GM12878 (cell line): Measurements from ENCODE around the gene TK2. TPM values are rescaled to one million over a fixed set of nuclear protein-coding genes. Genes with fewer than 3 reads are reported as not detected.

Experiments
- ATAC-seq: fragments of 200-7000 bp; cut with Tn5 transposase; 3 replicates; pipeline ENCODE4 v1.9.1; 2020; ENCODE audit warnings: mild to moderate bottlenecking, moderate library complexity
- BruUV-seq: library from RNA; stranded (reverse); fragments of 400-500 nt; replicated peaks from 2 replicates; lab custom pipeline; 2021; lab: Mats Ljungman, UMichigan
- CTCF ChIA-PET: fragments of 300-600 bp; sonication (Branson Sonifier 250); formaldehyde crosslinking; extraction: SDS; loops from one replicate; lab custom pipeline; 2021; ENCODE audit warnings: inconsistent platforms; lab: Yijun Ruan, JAX
- POLR2A ChIA-PET: fragments of 350-600 bp; formaldehyde crosslinking; extraction: SDS; loops from one replicate; lab custom pipeline; 2021; ENCODE audit warnings: inconsistent platforms; lab: Charles Lee
- RAD21 ChIA-PET: fragments of 300-600 bp; sonication (Branson Sonifier 250); formaldehyde crosslinking; loops from one replicate; lab custom pipeline; 2023; ENCODE audit warnings: antibody characterized with exemption; ENCODE audit not compliant: unreplicated experiment; lab: Charles Lee
- SMC1A ChIA-PET: fragments of 300-600 bp; sonication (Branson Sonifier 250); formaldehyde crosslinking; loops from one replicate; lab custom pipeline; 2023; ENCODE audit not compliant: unreplicated experiment, uncharacterized antibody; lab: Charles Lee
- DNase-seq: peaks from one replicate; pipeline ENCODE4 v3.0.0-alpha.2; 2011; ENCODE audit warnings: low read depth, low spot score
- FAIRE-seq: peaks from 3 replicates; lab custom pipeline; 2011; peaks lifted over from hg19 to GRCh38; lab: Jason Lieb, UNC
- H2AFZ ChIP-seq: 2 replicates; pipeline ENCODE4 v1.6.0; 2011; ENCODE audit warnings: low read depth, low read length, control low read depth; ENCODE audit not compliant: control insufficient read depth
- H3K27ac ChIP-seq: 2 replicates; pipeline ENCODE4 v1.5.1; 2011; ENCODE audit warnings: control low read depth; ENCODE audit not compliant: control insufficient read depth, insufficient read depth
- H3K27me3 ChIP-seq, 2 experiments: replicated peaks in 1 of 2; 2 replicates each; pipeline versions ENCODE4 v1.6.0 to v1.6.1; 2011; ENCODE audit warnings: low read length in 1 of 2; ENCODE audit not compliant: control insufficient read depth in 2 of 2, insufficient read depth in 2 of 2
- H3K36me3 ChIP-seq, 2 experiments: 2 replicates each; pipeline ENCODE4 v1.5.1; 2011; ENCODE audit warnings: low read length in 1 of 2; ENCODE audit not compliant: control insufficient read depth in 2 of 2, insufficient read depth in 2 of 2
- H3K4me1 ChIP-seq: 2 replicates; pipeline ENCODE4 v1.6.1; 2011; ENCODE audit warnings: mild to moderate bottlenecking, low read length, moderate library complexity, mixed read lengths; ENCODE audit not compliant: control insufficient read depth, insufficient read depth
- H3K4me2 ChIP-seq: 2 replicates; pipeline ENCODE4 v1.6.0; 2011; ENCODE audit warnings: control low read depth; ENCODE audit not compliant: control insufficient read depth, insufficient read depth
- H3K4me3 ChIP-seq: fragments of 200-600 bp; sonication (generic); 2 replicates; pipeline ENCODE4 v1.5.1; 2016
- H3K79me2 ChIP-seq: 2 replicates; pipeline ENCODE4 v1.6.0; 2011; ENCODE audit warnings: low read length; ENCODE audit not compliant: control insufficient read depth, insufficient read depth
- H3K9ac ChIP-seq: 2 replicates; pipeline ENCODE4 v1.8.0; 2011; ENCODE audit warnings: low read length, control low read depth, mixed read lengths; ENCODE audit not compliant: control insufficient read depth, insufficient read depth
- H3K9me3 ChIP-seq: replicated peaks from 3 replicates; pipeline ENCODE4 v1.5.1; 2011; ENCODE audit warnings: mild to moderate bottlenecking, low read length; ENCODE audit not compliant: control insufficient read depth, insufficient read depth
- H4K20me1 ChIP-seq: 2 replicates; pipeline ENCODE4 v1.6.0; 2011; ENCODE audit not compliant: control insufficient read depth, insufficient read depth
- CREM ChIP-seq: IDR thresholded peaks from 2 replicates; pipeline ENCODE4 v1.6.1; 2014; ENCODE audit warnings: antibody characterized with exemption, low read depth
- EGR1 ChIP-seq, 2 experiments: IDR thresholded peaks; 1 replicate in 1 of 2; 2 replicates in 1 of 2; pipeline ENCODE4 v1.6.1; 2011 to 2012; ENCODE audit warnings: low read depth in 2 of 2, low read length in 2 of 2, borderline replicate concordance in 1 of 2, mild to moderate bottlenecking in 1 of 2, moderate library complexity in 1 of 2
- MTA3 ChIP-seq: IDR thresholded peaks from 2 replicates; pipeline ENCODE4 v1.6.1; 2012; ENCODE audit warnings: low read length, inconsistent platforms, borderline replicate concordance
- NR2C2 ChIP-seq: IDR thresholded peaks from 2 replicates; pipeline ENCODE4 v1.6.1; 2011; ENCODE audit warnings: borderline replicate concordance, low read depth; ENCODE audit not compliant: control insufficient read depth, insufficient read length
- NRF1 ChIP-seq: conservative IDR thresholded peaks from 2 replicates; pipeline ENCODE4 v1.6.1; 2011; ENCODE audit warnings: mild to moderate bottlenecking, low read depth, low read length, improper control_type of control experiment
- RAD51 ChIP-seq: fragments of 450-650 bp; IDR thresholded peaks from 2 replicates; pipeline ENCODE4 v1.6.1; 2016; ENCODE audit warnings: moderate library complexity, mild to moderate bottlenecking, inconsistent platforms
- YBX1 ChIP-seq: fragments of 450-650 bp; IDR thresholded peaks from 2 replicates; pipeline ENCODE4 v1.6.1; 2016; ENCODE audit warnings: antibody characterized with exemption
- ZBTB40 ChIP-seq: fragments of 450-650 bp; IDR thresholded peaks from 2 replicates; pipeline ENCODE4 v1.6.1; 2016; ENCODE audit warnings: mild to moderate bottlenecking, moderate library complexity, borderline replicate concordance
- ZNF217 ChIP-seq: fragments of 450-650 bp; IDR thresholded peaks from 2 replicates; pipeline ENCODE4 v1.6.1; 2017; ENCODE audit warnings: antibody characterized with exemption, mild to moderate bottlenecking
- ZZZ3 ChIP-seq: IDR thresholded peaks from 2 replicates; pipeline ENCODE4 v1.6.1; 2011; ENCODE audit warnings: low read depth; ENCODE audit not compliant: control insufficient read depth, insufficient read length
- WGBS: methylation state at CpG from one replicate; pipeline ENCODE4 v1.1.6; 2016; ENCODE audit warnings: low lambda C conversion rate; ENCODE audit not compliant: insufficient replicate concordance, insufficient coverage; ENCODE audit errors: missing lambda C conversion rate; 5-methylcytosine and 5-hydroxymethylcytosine counted together
- in situ Hi-C: fragments of 300-500 bp; cut with MboI; formaldehyde crosslinking; loops from 9 replicates; pipeline ENCODE4 v1.14.3; 2018; ENCODE audit warnings: mixed read lengths
- intact Hi-C: fragments of 100-400 bp; cut with micrococcal nuclease; formaldehyde crosslinking; loops from one replicate; pipeline ENCODE4 v1.14.2; 2022; ENCODE audit not compliant: unreplicated experiment
- polyA plus RNA-seq, 11 experiments: library from polyadenylated mRNA; depleted of rRNA in 4 of 11; unstranded in 6 of 11; stranded (reverse) in 5 of 11; fragments of >200 nt; fragmentation: Nextera tagmentation in 4 of 11; fragmentation: Illumina TruSeq in 1 of 11; extraction: Ambion mirVana in 4 of 11; extraction: Trizol in 1 of 11; gene quantifications; 1 replicate in 1 of 11; 2 replicates in 10 of 11; pipeline versions ENCODE4 v1.2.1 to v1.2.3, GENCODE V29; 2011 to 2016; ENCODE audit warnings: inconsistent platforms in 2 of 11, missing spikeins in 2 of 11, low read depth in 1 of 11
- total RNA-seq, 4 experiments: library from RNA; depleted of rRNA in 3 of 4; stranded (reverse); fragments of >200 nt in 3 of 4; fragmentation: Illumina TruSeq in 1 of 4; extraction: Trizol in 1 of 4; gene quantifications; 2 replicates each; pipeline versions ENCODE4 v1.2.1 to v1.2.3, GENCODE V29; 2013 to 2021
- TF ChIP-seq, protein P1 (sequence below): fragments of 150-350 bp; IDR thresholded peaks from 2 replicates; pipeline ENCODE4 v1.6.1; 2016; ENCODE audit warnings: low read depth, low read length
- TF ChIP-seq, protein P2 (sequence below): IDR thresholded peaks from 2 replicates; pipeline ENCODE4 v1.6.1; 2011; ENCODE audit warnings: borderline replicate concordance, low read depth, mild to moderate bottlenecking, moderate library complexity, low read length; ENCODE audit not compliant: insufficient read depth, poor library complexity, severe bottlenecking
- TF ChIP-seq, protein P3 (sequence below): IDR thresholded peaks from 2 replicates; pipeline ENCODE4 v1.6.1; 2012; ENCODE audit warnings: low read depth, low read length, improper control_type of control experiment

Gene TK2
- total and polyA plus RNA-seq, 10 of the 15 experiments (the other 5 are each of a cell fraction or from before 2014, with no cell fraction given) = 1.3 to 12.4 (median 3.0) TPM

GRCh38 chr16:66462912-66463311 lies 87.0 kb downstream of the TK2 start:
- DNase-seq = no peak
- no peaks in the 10 kb centered on the region for H3K4me1 ChIP-seq
- 0% methylated on average over 1 of the region's 1 CpG for WGBS
- H3K9me3 ChIP-seq = no peaks in the 10 kb centered on the region; the same call in 2 of the 3 replicates
- no peak for ATAC-seq
- H3K79me2 ChIP-seq = no peaks in the 10 kb centered on the region
- H4K20me1 ChIP-seq = no peaks in the 10 kb centered on the region
- ChIA-PET SMC1A (no interaction called here), CTCF (interaction anchor here (0.7 to 1.6 kb wide), 2 partner anchors 20 to 57 kb away, joined by 3 to 4 read pairs; no protein-coding TSS in a partner anchor), RAD21 (no interaction called here), POLR2A (no interaction called here)
- H3K4me3 ChIP-seq = no peak overlapping the region
- peaks cover 0 to 3% of the 10 kb centered on the region in 2 experiments; a peak in 3 of 4 replicates for H3K27me3 ChIP-seq
- no TSS peak for BruUV-seq
- H2AFZ ChIP-seq = no peak overlapping the region
- TF ChIP-seq ZBTB40 = no peak
- TF ChIP-seq, protein P1, sequence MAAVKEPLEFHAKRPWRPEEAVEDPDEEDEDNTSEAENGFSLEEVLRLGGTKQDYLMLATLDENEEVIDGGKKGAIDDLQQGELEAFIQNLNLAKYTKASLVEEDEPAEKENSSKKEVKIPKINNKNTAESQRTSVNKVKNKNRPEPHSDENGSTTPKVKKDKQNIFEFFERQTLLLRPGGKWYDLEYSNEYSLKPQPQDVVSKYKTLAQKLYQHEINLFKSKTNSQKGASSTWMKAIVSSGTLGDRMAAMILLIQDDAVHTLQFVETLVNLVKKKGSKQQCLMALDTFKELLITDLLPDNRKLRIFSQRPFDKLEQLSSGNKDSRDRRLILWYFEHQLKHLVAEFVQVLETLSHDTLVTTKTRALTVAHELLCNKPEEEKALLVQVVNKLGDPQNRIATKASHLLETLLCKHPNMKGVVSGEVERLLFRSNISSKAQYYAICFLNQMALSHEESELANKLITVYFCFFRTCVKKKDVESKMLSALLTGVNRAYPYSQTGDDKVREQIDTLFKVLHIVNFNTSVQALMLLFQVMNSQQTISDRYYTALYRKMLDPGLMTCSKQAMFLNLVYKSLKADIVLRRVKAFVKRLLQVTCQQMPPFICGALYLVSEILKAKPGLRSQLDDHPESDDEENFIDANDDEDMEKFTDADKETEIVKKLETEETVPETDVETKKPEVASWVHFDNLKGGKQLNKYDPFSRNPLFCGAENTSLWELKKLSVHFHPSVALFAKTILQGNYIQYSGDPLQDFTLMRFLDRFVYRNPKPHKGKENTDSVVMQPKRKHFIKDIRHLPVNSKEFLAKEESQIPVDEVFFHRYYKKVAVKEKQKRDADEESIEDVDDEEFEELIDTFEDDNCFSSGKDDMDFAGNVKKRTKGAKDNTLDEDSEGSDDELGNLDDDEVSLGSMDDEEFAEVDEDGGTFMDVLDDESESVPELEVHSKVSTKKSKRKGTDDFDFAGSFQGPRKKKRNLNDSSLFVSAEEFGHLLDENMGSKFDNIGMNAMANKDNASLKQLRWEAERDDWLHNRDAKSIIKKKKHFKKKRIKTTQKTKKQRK = no peak
- no peak for TF ChIP-seq ZNF217
- TF ChIP-seq EGR1 (IDR thresholded peaks at IDR 0.05; ENCODE audit: borderline replicate concordance in 1 of 2, low read depth in 2 of 2, low read length in 2 of 2) = no peak
- TF ChIP-seq, protein P2, sequence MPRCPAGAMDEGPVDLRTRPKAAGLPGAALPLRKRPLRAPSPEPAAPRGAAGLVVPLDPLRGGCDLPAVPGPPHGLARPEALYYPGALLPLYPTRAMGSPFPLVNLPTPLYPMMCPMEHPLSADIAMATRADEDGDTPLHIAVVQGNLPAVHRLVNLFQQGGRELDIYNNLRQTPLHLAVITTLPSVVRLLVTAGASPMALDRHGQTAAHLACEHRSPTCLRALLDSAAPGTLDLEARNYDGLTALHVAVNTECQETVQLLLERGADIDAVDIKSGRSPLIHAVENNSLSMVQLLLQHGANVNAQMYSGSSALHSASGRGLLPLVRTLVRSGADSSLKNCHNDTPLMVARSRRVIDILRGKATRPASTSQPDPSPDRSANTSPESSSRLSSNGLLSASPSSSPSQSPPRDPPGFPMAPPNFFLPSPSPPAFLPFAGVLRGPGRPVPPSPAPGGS = no peak
- TF ChIP-seq NRF1 = no peak
- TF ChIP-seq RAD51 = no peak
- no peak for TF ChIP-seq YBX1
- TF ChIP-seq NR2C2 = no peak
- TF ChIP-seq MTA3 = no peak
- TF ChIP-seq ZZZ3 = no peak
- TF ChIP-seq, protein P3, sequence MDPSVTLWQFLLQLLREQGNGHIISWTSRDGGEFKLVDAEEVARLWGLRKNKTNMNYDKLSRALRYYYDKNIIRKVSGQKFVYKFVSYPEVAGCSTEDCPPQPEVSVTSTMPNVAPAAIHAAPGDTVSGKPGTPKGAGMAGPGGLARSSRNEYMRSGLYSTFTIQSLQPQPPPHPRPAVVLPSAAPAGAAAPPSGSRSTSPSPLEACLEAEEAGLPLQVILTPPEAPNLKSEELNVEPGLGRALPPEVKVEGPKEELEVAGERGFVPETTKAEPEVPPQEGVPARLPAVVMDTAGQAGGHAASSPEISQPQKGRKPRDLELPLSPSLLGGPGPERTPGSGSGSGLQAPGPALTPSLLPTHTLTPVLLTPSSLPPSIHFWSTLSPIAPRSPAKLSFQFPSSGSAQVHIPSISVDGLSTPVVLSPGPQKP = no peak
- TF ChIP-seq CREM = no peak
- FAIRE-seq = no peak
- in situ Hi-C loops (no loop called here), intact Hi-C loops (no loop called here)
- no peaks in the 10 kb centered on the region for H3K36me3 ChIP-seq
- no peak overlapping the region for H3K27ac ChIP-seq
- no peak overlapping the region for H3K9ac ChIP-seq
- no peak overlapping the region for H3K4me2 ChIP-seq
